ENCODE data around the gene PTPRD.

Gene PTPRD

GRCh38 chr9:8696516-8696915 is 1916.3 kb downstream of the PTPRD start:
- DNase-seq (ENCODE audit: low read depth), result no peak
- TF ChIP-seq CTCF (IDR thresholded peaks at IDR 0.05; ENCODE audit: control insufficient read depth, insufficient read depth, low read depth, low read length, missing control alignments), result no peak
- H3K4me3 ChIP-seq (ENCODE audit: control insufficient read depth, low read depth, low read length), result no peak overlapping the region

GRCh38 chr9:8694983-8695588 is 1917.7 kb downstream of the PTPRD start:
- no peak overlapping the region for H3K4me3 ChIP-seq (ENCODE audit: control insufficient read depth, low read depth, low read length)
- DNase-seq (ENCODE audit: low read depth), result no peak
- no peak for TF ChIP-seq CTCF (IDR thresholded peaks at IDR 0.05; ENCODE audit: control insufficient read depth, insufficient read depth, low read depth, low read length, missing control alignments)

GRCh38 chr9:8693464-8693863 is 1919.3 kb downstream of the PTPRD start:
- TF ChIP-seq CTCF (IDR thresholded peaks at IDR 0.05; ENCODE audit: control insufficient read depth, insufficient read depth, low read depth, low read length, missing control alignments), result no peak
- H3K4me3 ChIP-seq (ENCODE audit: control insufficient read depth, low read depth, low read length), result no peak overlapping the region
- DNase-seq (ENCODE audit: low read depth), result no peak

GRCh38 chr9:8686516-8686915 is 1926.3 kb downstream of the PTPRD start:
- DNase-seq (ENCODE audit: low read depth), result no peak
- no peak overlapping the region for H3K4me3 ChIP-seq (ENCODE audit: control insufficient read depth, low read depth, low read length)
- no peak for TF ChIP-seq CTCF (IDR thresholded peaks at IDR 0.05; ENCODE audit: control insufficient read depth, insufficient read depth, low read depth, low read length, missing control alignments)

- no peak for TF ChIP-seq CTCF (IDR thresholded peaks at IDR 0.05; ENCODE audit: control insufficient read depth, insufficient read depth, low read depth, low read length, missing control alignments)
- no peak overlapping the region for H3K4me3 ChIP-seq (ENCODE audit: control insufficient read depth, low read depth, low read length)
- DNase-seq (ENCODE audit: low read depth), result no peak
Observed at GRCh38 chr9:8685825-8686224, 1927.0 kb downstream of the PTPRD start.

- H3K4me3 ChIP-seq (ENCODE audit: control insufficient read depth, low read depth, low read length), result no peak overlapping the region
- DNase-seq (ENCODE audit: low read depth), result no peak
- no peak for TF ChIP-seq CTCF (IDR thresholded peaks at IDR 0.05; ENCODE audit: control insufficient read depth, insufficient read depth, low read depth, low read length, missing control alignments)
Observed at GRCh38 chr9:8684978-8685708, 1927.7 kb downstream of the PTPRD start.
